SK-N-SH (cell line): ENCODE measurements around the gene ARHGEF37. TPM values are rescaled to one million over a fixed set of nuclear protein-coding genes. Genes with fewer than 3 reads are reported as not detected.

Source experiments
- CTCF ChIA-PET: fragments of 300-600, 350-600 bp; formaldehyde crosslinking; extraction: SDS; loops from one replicate; lab custom pipeline; 2021; lab: Yijun Ruan, JAX
- POLR2A ChIA-PET: fragments of 350-600 bp; sonication (Branson Sonifier 250); formaldehyde crosslinking; extraction: SDS; loops from one replicate; lab custom pipeline; 2020; ENCODE audit warnings: antibody characterized with exemption, inconsistent platforms; lab: Yijun Ruan, JAX
- DNase-seq: peaks from one replicate; pipeline ENCODE4 v3.0.0; 2012
- H2AFZ ChIP-seq: fragments of 200-600 bp; sonication (generic); 2 replicates; pipeline ENCODE4 v1.8.1; 2016; ENCODE audit warnings: antibody characterized with exemption, mild to moderate bottlenecking, low read depth
- H3F3A ChIP-seq: fragments of 200-600 bp; sonication (generic); replicated peaks from 2 replicates; pipeline ENCODE3; 2016; ENCODE audit warnings: antibody characterized with exemption, mild to moderate bottlenecking; ENCODE audit not compliant: insufficient read depth
- H3K27ac ChIP-seq, 2 experiments: fragments of 200-500 bp in 1 of 2; fragments of 200-600 bp in 1 of 2; sonication (Bioruptor generic) in 1 of 2; sonication (generic), shearing (Covaris generic) in 1 of 2; 2 replicates each; pipeline versions ENCODE4 v1.5.1 to v1.6.1; 2014 to 2016; ENCODE audit warnings: low read depth in 2 of 2, inconsistent platforms in 1 of 2, low read length in 1 of 2, mild to moderate bottlenecking in 1 of 2, mixed read lengths in 1 of 2
- H3K27me3 ChIP-seq: fragments of 200-600 bp; sonication (generic), shearing (Covaris generic); 2 replicates; pipeline ENCODE4 v1.6.1; 2016; ENCODE audit warnings: mixed run types; ENCODE audit not compliant: insufficient read depth
- H3K36me3 ChIP-seq, 2 experiments: fragments of 200-500 bp in 1 of 2; fragments of 200-600 bp in 1 of 2; sonication (Bioruptor generic) in 1 of 2; sonication (generic) in 1 of 2; replicated peaks in 1 of 2; 2 replicates each; pipeline versions ENCODE3 to v1.5.1; 2014 to 2016; ENCODE audit warnings: low read length in 1 of 2, mild to moderate bottlenecking in 1 of 2; ENCODE audit not compliant: insufficient read depth in 2 of 2, control insufficient read depth in 1 of 2
- H3K4me1 ChIP-seq, 2 experiments: fragments of 200-500 bp in 1 of 2; fragments of 200-600 bp in 1 of 2; sonication (Bioruptor generic) in 1 of 2; sonication (generic), shearing (Covaris generic) in 1 of 2; 2 replicates each; pipeline versions ENCODE4 v1.5.1 to v1.6.1; 2014 to 2016; ENCODE audit warnings: low read depth in 1 of 2, low read length in 1 of 2, mixed run types in 1 of 2; ENCODE audit not compliant: insufficient read depth in 2 of 2, control insufficient read depth in 1 of 2
- H3K4me2 ChIP-seq: fragments of 200-600 bp; sonication (generic), shearing (Covaris generic); 2 replicates; pipeline ENCODE4 v1.6.1; 2017; ENCODE audit warnings: mixed run types
- H3K4me3 ChIP-seq, 2 experiments: fragments of 200-500 bp in 1 of 2; fragments of 200-600 bp in 1 of 2; sonication (Bioruptor generic) in 1 of 2; sonication (generic), shearing (Covaris generic) in 1 of 2; 2 replicates each; pipeline versions ENCODE4 v1.5.1 to v1.8.1; 2014 to 2016; ENCODE audit warnings: low read depth in 2 of 2, inconsistent platforms in 1 of 2, low read length in 1 of 2, mild to moderate bottlenecking in 1 of 2, mixed read lengths in 1 of 2, moderate library complexity in 1 of 2
- H3K79me2 ChIP-seq: fragments of 200-600 bp; sonication (generic); 2 replicates; pipeline ENCODE4 v1.8.1; 2017; ENCODE audit warnings: mild to moderate bottlenecking; ENCODE audit not compliant: insufficient read depth
- H3K9ac ChIP-seq: fragments of 200-600 bp; sonication (generic); 2 replicates; pipeline ENCODE4 v1.6.1; 2017; ENCODE audit warnings: mixed run types
- H3K9me2 ChIP-seq: fragments of 200-600 bp; sonication (generic); 2 replicates; pipeline ENCODE4 v1.6.1; 2017; ENCODE audit warnings: mixed run types
- H3K9me3 ChIP-seq: fragments of 200-600 bp; sonication (generic); 2 replicates; pipeline ENCODE4 v1.6.1; 2017; ENCODE audit warnings: mixed run types, mild to moderate bottlenecking, moderate library complexity
- H4K20me1 ChIP-seq: fragments of 200-600 bp; sonication (generic); 2 replicates; pipeline ENCODE4 v1.6.1; 2017; ENCODE audit warnings: mild to moderate bottlenecking, mixed run types; ENCODE audit not compliant: insufficient read depth
- CTCF ChIP-seq: fragments of 200-600 bp; sonication (generic); IDR thresholded peaks from 2 replicates; pipeline ENCODE4 v1.6.1; 2017; ENCODE audit warnings: antibody characterized with exemption, mild to moderate bottlenecking, moderate library complexity
- ELF1 ChIP-seq: IDR thresholded peaks from 2 replicates; pipeline ENCODE4 v1.4.0; 2012
- EP300 ChIP-seq, 2 experiments: IDR thresholded peaks; 2 replicates each; pipeline versions ENCODE4 v1.4.0 to v1.6.1; 2012; ENCODE audit warnings: borderline replicate concordance in 1 of 2, low read depth in 1 of 2, low read length in 1 of 2
- EZH2phosphoT487 ChIP-seq: fragments of 200-600 bp; sonication (generic); IDR thresholded peaks from 2 replicates; pipeline ENCODE4 v1.6.1; 2017; ENCODE audit warnings: low read depth, mixed run types, mild to moderate bottlenecking, antibody characterized with exemption, moderate library complexity, borderline replicate concordance
- FOSL2 ChIP-seq: IDR thresholded peaks from 2 replicates; pipeline ENCODE4 v1.4.0; 2012; ENCODE audit warnings: low read depth, mild to moderate bottlenecking, moderate library complexity, borderline replicate concordance
- FOXM1 ChIP-seq: IDR thresholded peaks from 2 replicates; pipeline ENCODE4 v1.4.0; 2012; ENCODE audit warnings: low read depth, mild to moderate bottlenecking
- GABPA ChIP-seq: IDR thresholded peaks from 2 replicates; pipeline ENCODE4 v1.4.0; 2012; ENCODE audit warnings: low read depth, mild to moderate bottlenecking
- GATA2 ChIP-seq: sonication (generic); formaldehyde crosslinking; IDR thresholded peaks from 2 replicates; pipeline ENCODE4 v1.5.0; 2020; ENCODE audit warnings: mild to moderate bottlenecking, missing genetic modification reagents
- JUND ChIP-seq: IDR thresholded peaks from 2 replicates; pipeline ENCODE4 v1.4.0; 2012
- MEF2A ChIP-seq: IDR thresholded peaks from 2 replicates; pipeline ENCODE4 v1.4.0; 2012; ENCODE audit warnings: low read depth, borderline replicate concordance
- NFIC ChIP-seq: IDR thresholded peaks from 2 replicates; pipeline ENCODE4 v1.4.0; 2012; ENCODE audit warnings: borderline replicate concordance
- NRF1 ChIP-seq: IDR thresholded peaks from 2 replicates; pipeline ENCODE4 v1.6.1; 2012; ENCODE audit warnings: low read depth, mild to moderate bottlenecking, low read length
- RAD21 ChIP-seq: IDR thresholded peaks from 2 replicates; pipeline ENCODE4 v1.6.1; 2012; ENCODE audit warnings: mild to moderate bottlenecking, low read length
- RCOR1 ChIP-seq: fragments of 150-350 bp; IDR thresholded peaks from 2 replicates; pipeline ENCODE4 v1.6.1; 2017; ENCODE audit warnings: antibody characterized with exemption, low read length
- RFX5 ChIP-seq: IDR thresholded peaks from 2 replicates; pipeline ENCODE4 v1.6.1; 2012; ENCODE audit warnings: mild to moderate bottlenecking, improper control_type of control experiment, low read length
- RXRA ChIP-seq: IDR thresholded peaks from 2 replicates; pipeline ENCODE4 v1.4.0; 2012; ENCODE audit warnings: low read depth, mild to moderate bottlenecking, borderline replicate concordance
- SIN3A ChIP-seq: IDR thresholded peaks from 2 replicates; pipeline ENCODE4 v1.6.1; 2012; ENCODE audit warnings: low read depth, mild to moderate bottlenecking, low read length, moderate library complexity, borderline replicate concordance
- TCF12 ChIP-seq: IDR thresholded peaks from 2 replicates; pipeline ENCODE4 v1.4.0; 2012
- TEAD4 ChIP-seq: IDR thresholded peaks from 2 replicates; pipeline ENCODE4 v1.4.0; 2012; ENCODE audit warnings: mild to moderate bottlenecking, borderline replicate concordance; ENCODE audit not compliant: insufficient read depth
- USF1 ChIP-seq: IDR thresholded peaks from 2 replicates; pipeline ENCODE4 v1.4.0; 2012; ENCODE audit warnings: low read depth, borderline replicate concordance
- YY1 ChIP-seq: IDR thresholded peaks from 2 replicates; pipeline ENCODE4 v1.4.0; 2012; ENCODE audit warnings: low read depth, mild to moderate bottlenecking
- ZBTB33 ChIP-seq: IDR thresholded peaks from 2 replicates; pipeline ENCODE4 v1.4.0; 2012; ENCODE audit warnings: low read depth, borderline replicate concordance
- WGBS: methylation state at CpG from one replicate; pipeline ENCODE4 v1.1.6; 2017; ENCODE audit warnings: low lambda C conversion rate; 5-methylcytosine and 5-hydroxymethylcytosine counted together
- polyA plus RNA-seq, 3 experiments: library from polyadenylated mRNA; depleted of rRNA; stranded (reverse); fragments of >200 nt; gene quantifications; 2 replicates each; pipeline ENCODE4 v1.2.3, GENCODE V29; 2012

The ARHGEF37 gene
- polyA plus RNA-seq, 1 of the 3 experiments (the other 2 are of a cell fraction): 0.94 TPM

- POLR2A ChIA-PET: no interaction called here
These were observed 70.4 kb downstream of the ARHGEF37 start for GRCh38 chr5:149651686-149652085.

GRCh38 chr5:149652697-149653096 lies 71.4 kb downstream of the ARHGEF37 start:
- Histone ChIP-seq H2AFZ (no peak overlapping the region), H3K9me3 (no peaks in the 10 kb centered on the region), H3K9me2 (no peaks in the 10 kb centered on the region), H3K27me3 (no peaks in the 10 kb centered on the region), H3K4me2 (no peak overlapping the region), H3K36me3 (no peaks in the 10 kb centered on the region), H3K9ac (no peak overlapping the region), H3K4me3 (no peak overlapping the region), H4K20me1 (no peaks in the 10 kb centered on the region), H3K27ac (no peak overlapping the region), H3F3A (no peaks in the 10 kb centered on the region), H3K79me2 (no peaks in the 10 kb centered on the region), H3K4me1 (no peaks in the 10 kb centered on the region; a peak in 1 of 4 replicates)
- WGBS: 73% methylated on average over 2 of the region's 2 CpGs
- no peak for DNase-seq
- ChIA-PET CTCF (interaction anchor here (1.0 to 1.4 kb wide), 3 partner anchors 15 to 181 kb away, joined by 3 to 7 read pairs (median 4); no protein-coding TSS in a partner anchor), POLR2A (no interaction called here)
- TF ChIP-seq NRF1 (no peak), CTCF (no peak), JUND (no peak), RCOR1 (no peak), RXRA (no peak), RFX5 (no peak), TCF12 (no peak), GATA2 (CRISPR knock-in tag) (no peak), SIN3A (no peak), MEF2A (no peak), FOSL2 (no peak), ELF1 (no peak), TEAD4 (no peak), NFIC (no peak)

More at GRCh38 chr5:149651686-149652085, 70.4 kb downstream of the ARHGEF37 start:
- peak; percentile 38 for DNase-seq
- no peak overlapping the region for H3K9ac ChIP-seq
- no peak overlapping the region for H2AFZ ChIP-seq
- CTCF ChIA-PET: interaction anchor here (1.4 kb wide), 2 partner anchors 15 to 182 kb away, joined by 4 to 7 read pairs; no protein-coding TSS in a partner anchor
- H3K27me3 ChIP-seq: no peaks in the 10 kb centered on the region
- no peaks in the 10 kb centered on the region for H3K79me2 ChIP-seq
- no peaks in the 10 kb centered on the region for H4K20me1 ChIP-seq
- H3K4me1 ChIP-seq: peaks cover 0 to 8% of the 10 kb centered on the region in 2 experiments; a peak in 1 of 4 replicates
- no peaks in the 10 kb centered on the region for H3K9me3 ChIP-seq
- no peak overlapping the region for H3K4me2 ChIP-seq
- TF ChIP-seq GABPA (no peak), NRF1 (no peak), NFIC (no peak), USF1 (no peak), RFX5 (no peak), RXRA (no peak), RAD21 (no peak), ZBTB33 (no peak), YY1 (no peak), TCF12 (no peak), FOXM1 (no peak), EZH2phosphoT487 (no peak), EP300 (IDR thresholded peaks at IDR 0.05; ENCODE audit: borderline replicate concordance in 1 of 2, low read depth in 1 of 2, low read length in 1 of 2) (no peak), SIN3A (no peak), JUND (no peak)
- H3K9me2 ChIP-seq: no peaks in the 10 kb centered on the region
- H3K4me3 ChIP-seq: no peak overlapping the region
- no peaks in the 10 kb centered on the region for H3K36me3 ChIP-seq
- H3F3A ChIP-seq: no peaks in the 10 kb centered on the region
- WGBS: 46% methylated on average over 1 of the region's 1 CpG
- H3K27ac ChIP-seq: no peak overlapping the region
